ENCODE data around the gene FAM118A.

GRCh38 chr22:45268167-45268957 is 41.4 kb upstream of the FAM118A start:
- TF ChIP-seq, protein P1, sequence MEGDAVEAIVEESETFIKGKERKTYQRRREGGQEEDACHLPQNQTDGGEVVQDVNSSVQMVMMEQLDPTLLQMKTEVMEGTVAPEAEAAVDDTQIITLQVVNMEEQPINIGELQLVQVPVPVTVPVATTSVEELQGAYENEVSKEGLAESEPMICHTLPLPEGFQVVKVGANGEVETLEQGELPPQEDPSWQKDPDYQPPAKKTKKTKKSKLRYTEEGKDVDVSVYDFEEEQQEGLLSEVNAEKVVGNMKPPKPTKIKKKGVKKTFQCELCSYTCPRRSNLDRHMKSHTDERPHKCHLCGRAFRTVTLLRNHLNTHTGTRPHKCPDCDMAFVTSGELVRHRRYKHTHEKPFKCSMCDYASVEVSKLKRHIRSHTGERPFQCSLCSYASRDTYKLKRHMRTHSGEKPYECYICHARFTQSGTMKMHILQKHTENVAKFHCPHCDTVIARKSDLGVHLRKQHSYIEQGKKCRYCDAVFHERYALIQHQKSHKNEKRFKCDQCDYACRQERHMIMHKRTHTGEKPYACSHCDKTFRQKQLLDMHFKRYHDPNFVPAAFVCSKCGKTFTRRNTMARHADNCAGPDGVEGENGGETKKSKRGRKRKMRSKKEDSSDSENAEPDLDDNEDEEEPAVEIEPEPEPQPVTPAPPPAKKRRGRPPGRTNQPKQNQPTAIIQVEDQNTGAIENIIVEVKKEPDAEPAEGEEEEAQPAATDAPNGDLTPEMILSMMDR (IDR thresholded peaks at IDR 0.05): no peak
- no peak for TF ChIP-seq POLR2A (IDR thresholded peaks at IDR 0.05)
